GM12892 (cell line): ENCODE results near the gene HOXD4.

Source experiments
- POLR2A ChIP-seq: IDR thresholded peaks from 2 replicates; pipeline ENCODE4 v1.6.1; 2011; ENCODE audit warnings: low read depth, low read length, control low read depth
- TAF1 ChIP-seq: IDR thresholded peaks from 2 replicates; pipeline ENCODE4 v1.6.1; 2011; ENCODE audit warnings: low read depth, mild to moderate bottlenecking, control low read depth, low read length, borderline replicate concordance

DNA sequence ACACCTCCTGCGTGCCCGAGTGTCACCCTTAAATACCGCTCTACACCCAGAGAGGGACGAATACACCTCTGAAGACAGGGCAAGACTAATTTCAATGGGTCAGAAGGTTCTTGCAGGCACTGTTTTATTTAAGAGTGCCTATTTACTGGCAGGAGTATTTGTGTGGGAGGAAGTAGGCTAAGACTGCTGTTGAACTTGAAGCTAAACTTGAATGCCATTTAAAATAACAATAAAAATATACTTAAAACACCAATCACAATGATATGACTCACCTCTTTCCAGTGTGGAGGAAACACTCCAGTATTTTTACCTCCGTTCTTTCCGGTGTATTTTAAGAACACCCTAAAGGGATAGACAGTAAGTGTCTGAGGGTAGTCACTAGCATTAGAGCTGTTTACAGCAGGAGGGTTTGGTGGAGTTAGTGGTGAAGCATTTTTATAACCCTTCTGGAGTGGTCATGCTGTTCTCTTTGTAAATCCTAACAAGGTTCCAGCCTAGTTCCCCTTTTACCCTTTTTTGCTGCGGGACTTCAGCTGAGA is 27.5 kb downstream of the HOXD4 start:
- TF ChIP-seq POLR2A (no peak), TAF1 (no peak)
